ENCODE results near the gene SH3TC1. TPM values are rescaled to one million over a fixed set of nuclear protein-coding genes. Genes with fewer than 3 reads are reported as not detected.

The SH3TC1 gene
- polyA plus RNA-seq, 10 donors: 5.9 to 24.5 (median 8.0) TPM

GRCh38 chr4:8214136-8214535 is 15.0 kb downstream of the SH3TC1 start:
- DNase-seq: no peak

- no peak for DNase-seq
Measured at GRCh38 chr4:8215001-8215427, 15.9 kb downstream of the SH3TC1 start.

- DNase-seq: no peak
Measured at GRCh38 chr4:8215641-8216442, 16.8 kb downstream of the SH3TC1 start.

- DNase-seq: no peak
Measured at GRCh38 chr4:8216443-8217245, 17.6 kb downstream of the SH3TC1 start.

GRCh38 chr4:8217246-8217511 is 18.1 kb downstream of the SH3TC1 start:
- DNase-seq: no peak

GRCh38 chr4:8217871-8218270 is 18.8 kb downstream of the SH3TC1 start:
- no peak for DNase-seq

GRCh38 chr4:8218371-8219031 is 19.4 kb downstream of the SH3TC1 start:
- no peak for DNase-seq

- DNase-seq: no peak
Measured at GRCh38 chr4:8219236-8219635, 20.1 kb downstream of the SH3TC1 start.

- DNase-seq: no peak
Measured at GRCh38 chr4:8220661-8221450, 21.8 kb downstream of the SH3TC1 start.

GRCh38 chr4:8221476-8221875 is 22.4 kb downstream of the SH3TC1 start:
- DNase-seq: no peak

GRCh38 chr4:8221985-8222384 is 22.9 kb downstream of the SH3TC1 start:
- DNase-seq: no peak

GRCh38 chr4:8222609-8223388 is 23.7 kb downstream of the SH3TC1 start:
- no peak for DNase-seq

- no peak for DNase-seq
Measured at GRCh38 chr4:8224267-8224974, 25.3 kb downstream of the SH3TC1 start.

- DNase-seq: no peak
Measured at GRCh38 chr4:8224975-8225625, 26.0 kb downstream of the SH3TC1 start.

- DNase-seq: peak in 1 of 3 donors; percentile 38
Measured at GRCh38 chr4:8225706-8226443, 26.8 kb downstream of the SH3TC1 start.

- no peak for DNase-seq
Measured at GRCh38 chr4:8227201-8227770, 28.2 kb downstream of the SH3TC1 start.

GRCh38 chr4:8227771-8228318 is 28.8 kb downstream of the SH3TC1 start:
- DNase-seq: no peak

All from muscle of back (tissue), 11 donors.